LNCAP (cell line): ENCODE measurements around the gene UXT.

ENCODE experiments used
- TF ChIP-seq, protein P1 (sequence below): fragments of 450-650 bp; IDR thresholded peaks from 2 replicates; pipeline ENCODE4 v1.5.1; 2017; ENCODE audit warnings: mild to moderate bottlenecking

UXT gene

DNA sequence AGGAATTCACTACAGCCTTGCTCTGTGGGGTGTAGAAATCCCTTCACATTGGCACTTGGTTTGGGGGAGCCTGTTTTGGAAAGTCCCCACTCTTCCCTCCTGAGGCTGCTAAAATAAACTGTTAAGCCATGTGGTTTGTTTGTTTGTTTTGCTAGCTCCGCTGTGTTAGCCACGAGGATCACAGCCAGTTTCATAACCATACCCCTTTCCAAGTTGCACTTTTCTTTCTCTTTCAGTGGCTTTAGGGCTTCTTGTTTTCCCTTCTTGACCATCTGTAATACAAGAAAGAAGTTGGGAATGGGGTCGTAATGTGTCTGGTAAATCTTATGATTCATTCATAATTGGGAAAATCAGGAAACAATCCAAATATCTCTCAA is 24.8 kb upstream of the UXT start:
- TF ChIP-seq, protein P1, sequence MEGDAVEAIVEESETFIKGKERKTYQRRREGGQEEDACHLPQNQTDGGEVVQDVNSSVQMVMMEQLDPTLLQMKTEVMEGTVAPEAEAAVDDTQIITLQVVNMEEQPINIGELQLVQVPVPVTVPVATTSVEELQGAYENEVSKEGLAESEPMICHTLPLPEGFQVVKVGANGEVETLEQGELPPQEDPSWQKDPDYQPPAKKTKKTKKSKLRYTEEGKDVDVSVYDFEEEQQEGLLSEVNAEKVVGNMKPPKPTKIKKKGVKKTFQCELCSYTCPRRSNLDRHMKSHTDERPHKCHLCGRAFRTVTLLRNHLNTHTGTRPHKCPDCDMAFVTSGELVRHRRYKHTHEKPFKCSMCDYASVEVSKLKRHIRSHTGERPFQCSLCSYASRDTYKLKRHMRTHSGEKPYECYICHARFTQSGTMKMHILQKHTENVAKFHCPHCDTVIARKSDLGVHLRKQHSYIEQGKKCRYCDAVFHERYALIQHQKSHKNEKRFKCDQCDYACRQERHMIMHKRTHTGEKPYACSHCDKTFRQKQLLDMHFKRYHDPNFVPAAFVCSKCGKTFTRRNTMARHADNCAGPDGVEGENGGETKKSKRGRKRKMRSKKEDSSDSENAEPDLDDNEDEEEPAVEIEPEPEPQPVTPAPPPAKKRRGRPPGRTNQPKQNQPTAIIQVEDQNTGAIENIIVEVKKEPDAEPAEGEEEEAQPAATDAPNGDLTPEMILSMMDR = no peak

DNA sequence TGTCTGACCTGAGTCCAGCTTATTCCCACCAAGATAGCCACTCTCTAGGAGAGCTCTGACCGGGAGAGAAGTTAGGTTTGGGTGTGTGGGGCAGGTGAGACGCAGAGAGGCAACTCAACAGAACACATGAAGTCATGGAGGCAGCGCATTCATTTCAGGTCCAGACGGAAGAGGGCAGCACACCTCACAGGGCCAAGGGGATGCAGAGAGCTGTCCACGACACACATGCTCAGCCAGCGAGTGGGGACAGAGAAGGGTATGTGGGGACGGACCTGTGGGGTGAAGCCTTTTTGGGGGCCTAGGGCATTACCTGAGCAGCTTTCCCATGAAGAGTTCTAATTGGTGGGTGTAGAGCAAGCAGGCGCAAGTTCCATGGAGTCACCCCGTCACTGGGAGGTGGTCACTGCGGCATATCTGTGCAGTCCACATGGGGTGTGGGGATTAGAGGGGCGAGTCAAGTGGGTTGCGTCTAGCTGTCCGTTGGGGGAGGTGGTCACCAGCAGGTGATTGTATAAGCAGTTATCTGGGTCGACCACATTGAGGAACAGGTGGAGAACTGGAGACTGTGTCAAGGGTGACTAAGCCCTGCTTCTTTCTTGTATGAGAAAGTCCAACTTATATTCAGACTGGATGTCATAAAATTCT is 24.3 kb upstream of the UXT start:
- TF ChIP-seq, protein P1 = no peak

DNA sequence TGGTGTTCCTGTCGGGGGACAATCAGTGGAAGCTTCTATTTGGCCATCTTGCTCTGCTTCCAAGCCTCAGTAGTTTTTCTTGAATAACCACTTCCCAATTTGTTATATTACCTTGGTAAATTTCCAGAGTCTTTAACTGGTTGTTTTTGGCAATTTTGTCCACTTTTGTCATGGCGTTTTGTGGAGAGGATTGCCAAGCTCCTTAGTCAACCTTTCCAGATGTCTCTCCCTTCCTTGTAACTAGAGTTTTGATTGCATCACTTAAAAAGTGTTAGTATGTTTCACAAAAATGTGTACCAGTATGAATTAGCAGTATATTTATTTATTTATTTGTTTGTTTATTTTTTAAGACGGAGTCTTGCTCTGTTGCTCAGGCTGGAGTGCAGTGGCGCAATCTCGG is 15.8 kb upstream of the UXT start:
- TF ChIP-seq, protein P1 = no peak

DNA sequence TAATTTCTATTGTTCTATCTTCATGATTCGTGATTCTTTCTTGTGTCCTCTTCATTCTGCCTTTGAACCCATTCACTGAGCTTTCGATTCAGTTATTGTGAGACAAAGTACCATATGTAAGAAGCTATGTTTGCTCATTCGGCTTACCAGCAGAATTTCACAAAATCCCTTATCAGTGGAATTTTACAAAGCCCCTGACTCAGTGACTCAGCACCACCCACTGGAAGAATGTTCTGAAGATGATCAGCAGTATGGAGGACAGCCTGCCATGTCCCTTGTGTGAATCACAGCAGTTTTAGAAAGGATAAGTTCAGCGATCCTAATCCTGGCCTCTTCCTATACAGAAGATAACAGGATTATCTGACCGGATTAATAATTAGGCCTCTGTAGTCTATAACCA is 5.8 kb upstream of the UXT start:
- TF ChIP-seq, protein P1 = no peak

DNA sequence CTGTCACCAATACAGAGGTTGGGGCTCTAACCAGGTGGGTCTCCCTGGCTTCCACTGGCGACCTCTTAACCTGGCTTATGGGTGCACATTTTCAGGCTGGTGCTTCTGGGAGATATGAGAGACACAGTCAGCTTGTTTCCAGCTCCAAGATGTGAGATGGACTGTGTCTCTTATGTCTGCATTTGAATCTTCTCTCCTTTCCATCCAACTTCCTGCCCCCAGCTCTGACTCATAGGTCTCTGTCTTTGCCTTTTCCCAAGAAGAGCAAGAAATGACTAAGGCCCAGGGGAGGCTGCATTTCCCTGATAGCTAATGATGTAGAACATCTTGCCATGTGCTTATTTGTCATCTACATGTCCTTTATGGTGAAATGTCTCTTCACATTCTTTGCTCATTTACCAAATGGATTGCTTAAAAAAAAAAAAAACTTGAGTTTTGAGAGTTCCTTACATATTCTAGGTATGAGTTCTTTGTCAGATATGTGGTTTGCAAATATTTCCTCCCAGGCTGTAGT is 3.2 kb upstream of the UXT start:
- TF ChIP-seq, protein P1 = no peak

DNA sequence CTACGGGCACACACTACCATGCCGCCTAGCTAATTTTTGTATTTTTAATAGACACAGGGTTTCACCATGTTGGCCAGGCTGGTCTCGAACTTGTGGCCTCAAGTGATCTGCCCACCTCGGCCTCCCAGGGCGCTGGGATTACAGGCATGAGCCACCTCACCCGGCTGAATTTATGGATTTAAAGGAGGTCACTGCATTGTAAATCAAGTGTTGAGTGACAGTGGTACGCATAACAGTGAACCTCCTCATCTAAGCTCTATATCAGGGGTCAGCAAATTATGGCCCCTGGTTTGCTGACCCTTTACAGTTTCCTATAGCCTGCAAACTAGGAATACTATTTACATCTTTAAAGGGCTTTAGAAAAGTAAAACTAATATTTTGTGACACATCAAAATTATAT is 2.6 kb upstream of the UXT start:
- TF ChIP-seq, protein P1 = no peak

DNA sequence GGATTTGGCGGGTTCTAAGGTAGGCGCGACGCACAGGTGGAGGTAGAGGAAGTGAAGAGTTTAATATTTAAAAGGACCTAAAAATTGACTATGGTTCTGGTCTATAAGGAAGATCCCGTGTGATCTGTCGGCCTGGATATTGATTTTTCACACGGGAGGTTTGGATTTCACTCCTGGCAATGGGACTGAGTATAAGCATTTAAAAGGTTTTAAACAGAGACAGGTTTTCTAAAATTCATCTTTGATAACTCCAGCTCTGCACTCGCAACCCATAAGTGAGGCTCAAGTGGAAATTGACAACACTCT is 394 bp upstream of the UXT start:
- TF ChIP-seq, protein P1 = no peak

DNA sequence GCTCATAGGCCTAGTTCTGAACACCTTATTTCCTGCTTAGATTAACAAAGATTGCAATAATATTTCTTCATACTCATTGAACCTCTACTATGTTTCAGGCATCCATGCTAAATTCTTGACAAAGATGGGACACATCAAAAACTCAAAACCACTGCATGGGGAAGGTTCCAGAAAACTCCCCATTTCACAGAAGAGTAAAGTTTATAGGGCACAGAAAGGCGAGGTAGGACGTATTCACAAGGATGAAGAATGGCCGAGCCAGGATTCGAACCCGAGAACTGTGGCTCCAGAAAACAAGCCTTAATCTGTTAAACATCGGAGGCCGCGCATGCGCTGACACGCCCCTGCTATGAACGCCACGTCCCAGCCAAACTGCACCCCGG is 688 bp downstream of the UXT start:
- TF ChIP-seq, protein P1 = no peak
